IPS-18c (cell line): Measurements from ENCODE around the gene FBXL22.

Experiments
- H3K4me3 ChIP-seq: 2 replicates; pipeline ENCODE4 v1.7.0; 2013; ENCODE audit warnings: low read depth, mild to moderate bottlenecking, low read length, moderate library complexity; ENCODE audit not compliant: insufficient read depth
- H3K9me3 ChIP-seq: one replicate; pipeline ENCODE4 v1.6.1; 2013; ENCODE audit warnings: mild to moderate bottlenecking, low read length, moderate library complexity; ENCODE audit not compliant: control insufficient read depth, insufficient read depth

Gene FBXL22

GRCh38 chr15:63586790-63587189 is 10.4 kb upstream of the FBXL22 start:
- Histone ChIP-seq H3K4me3 (no peak overlapping the region), H3K9me3 (no peaks in the 10 kb centered on the region)

GRCh38 chr15:63587527-63587926 is 9.7 kb upstream of the FBXL22 start:
- H3K4me3 ChIP-seq: no peak overlapping the region
- no peaks in the 10 kb centered on the region for H3K9me3 ChIP-seq

- no peak overlapping the region for H3K4me3 ChIP-seq
- no peaks in the 10 kb centered on the region for H3K9me3 ChIP-seq
Observed at GRCh38 chr15:63588826-63589225, 8.4 kb upstream of the FBXL22 start.

- no peaks in the 10 kb centered on the region for H3K9me3 ChIP-seq
- H3K4me3 ChIP-seq: no peak overlapping the region
Observed at GRCh38 chr15:63593705-63594671, 3.2 kb upstream of the FBXL22 start.

GRCh38 chr15:63595065-63595464 is 2.1 kb upstream of the FBXL22 start:
- no peak overlapping the region for H3K4me3 ChIP-seq
- H3K9me3 ChIP-seq: no peaks in the 10 kb centered on the region

- Histone ChIP-seq H3K4me3 (no peak overlapping the region), H3K9me3 (no peaks in the 10 kb centered on the region)
Observed at GRCh38 chr15:63595688-63596087, 1.5 kb upstream of the FBXL22 start.

- no peaks in the 10 kb centered on the region for H3K9me3 ChIP-seq
- H3K4me3 ChIP-seq: no peak overlapping the region
Observed at GRCh38 chr15:63596676-63597037, 530 bp upstream of the FBXL22 start.

GRCh38 chr15:63597821-63598220 is 634 bp downstream of the FBXL22 start:
- H3K9me3 ChIP-seq: no peaks in the 10 kb centered on the region
- no peak overlapping the region for H3K4me3 ChIP-seq

GRCh38 chr15:63598473-63599400 is 1.6 kb downstream of the FBXL22 start:
- H3K9me3 ChIP-seq: no peaks in the 10 kb centered on the region
- no peak overlapping the region for H3K4me3 ChIP-seq

GRCh38 chr15:63599401-63600000 is 2.3 kb downstream of the FBXL22 start:
- Histone ChIP-seq H3K9me3 (no peaks in the 10 kb centered on the region), H3K4me3 (no peak overlapping the region; the same call in 1 of the 2 replicates)

- Histone ChIP-seq H3K9me3 (no peaks in the 10 kb centered on the region), H3K4me3 (peak overlapping the region; percentile 61)
Observed at GRCh38 chr15:63600001-63600615, 2.9 kb downstream of the FBXL22 start.

- no peaks in the 10 kb centered on the region for H3K9me3 ChIP-seq
- peak overlapping the region; percentile 61 for H3K4me3 ChIP-seq
Observed at GRCh38 chr15:63600616-63601025, 3.4 kb downstream of the FBXL22 start.

- no peaks in the 10 kb centered on the region for H3K9me3 ChIP-seq
- H3K4me3 ChIP-seq: peak overlapping the region; percentile 61
Observed at GRCh38 chr15:63601026-63601703, 4.0 kb downstream of the FBXL22 start.

GRCh38 chr15:63601704-63602185 is 4.6 kb downstream of the FBXL22 start:
- H3K9me3 ChIP-seq: no peaks in the 10 kb centered on the region
- H3K4me3 ChIP-seq: peak overlapping the region; percentile 61

- no peaks in the 10 kb centered on the region for H3K9me3 ChIP-seq
- H3K4me3 ChIP-seq: no peak overlapping the region
Observed at GRCh38 chr15:63602595-63602994, 5.4 kb downstream of the FBXL22 start.

GRCh38 chr15:63603516-63603915 is 6.3 kb downstream of the FBXL22 start:
- no peaks in the 10 kb centered on the region for H3K9me3 ChIP-seq
- H3K4me3 ChIP-seq: no peak overlapping the region
